Endothelial cell of umbilical vein (primary cell): ENCODE results near the gene NEK8. TPM values are rescaled to one million over a fixed set of nuclear protein-coding genes. Genes with fewer than 3 reads are reported as not detected.
A peak's percentile ranks its signal among the peaks of the same experiment; 100 is the strongest.

Experiments
- BruUV-seq: library from RNA; stranded (reverse); fragments of 400-500 nt; replicated peaks from 2 replicates; lab custom pipeline; 2021; lab: Mats Ljungman, UMichigan
- CTCF ChIA-PET: fragments of 300-600, 350-600 bp; sonication (Branson Sonifier 250); formaldehyde crosslinking; loops from one replicate; lab custom pipeline; 2021; ENCODE audit warnings: antibody characterized with exemption, inconsistent platforms; lab: Charles Lee
- POLR2A ChIA-PET: fragments of 300-600, 350-600 bp; sonication (Branson Sonifier 250); formaldehyde crosslinking; loops from one replicate; lab custom pipeline; 2021; ENCODE audit warnings: antibody characterized with exemption, inconsistent platforms; lab: Charles Lee
- DNase-seq: peaks from one replicate; pipeline ENCODE4 v3.0.0-alpha.2; 2011; ENCODE audit warnings: low read depth, low spot score
- FAIRE-seq: peaks from 2 replicates; lab custom pipeline; 2011; peaks lifted over from hg19 to GRCh38; lab: Jason Lieb, UNC
- H2AFZ ChIP-seq: 2 replicates; pipeline ENCODE4 v1.6.0; 2012; ENCODE audit warnings: low read depth, low read length, control low read depth, inconsistent platforms
- H3K27ac ChIP-seq: 2 replicates; pipeline ENCODE4 v1.5.1; 2011; ENCODE audit warnings: low read depth, mild to moderate bottlenecking, control low read depth, low read length, moderate library complexity; ENCODE audit not compliant: insufficient read depth
- H3K27me3 ChIP-seq, 2 experiments: 2 replicates each; pipeline versions ENCODE4 v1.6.0 to v1.6.1; 2011; ENCODE audit warnings: low read length in 2 of 2, mixed read lengths in 1 of 2; ENCODE audit not compliant: control insufficient read depth in 2 of 2, insufficient read depth in 2 of 2
- H3K36me3 ChIP-seq, 2 experiments: 2 replicates in 1 of 2; 3 replicates in 1 of 2; pipeline ENCODE4 v1.5.1; 2011; ENCODE audit warnings: low read length in 2 of 2, mild to moderate bottlenecking in 1 of 2, moderate library complexity in 1 of 2; ENCODE audit not compliant: control insufficient read depth in 2 of 2, insufficient read depth in 2 of 2; ENCODE audit errors: extremely low read depth in 1 of 2
- H3K4me1 ChIP-seq: 3 replicates; pipeline ENCODE4 v1.5.1; 2011; ENCODE audit warnings: mild to moderate bottlenecking, low read length; ENCODE audit not compliant: control insufficient read depth, insufficient read depth; ENCODE audit errors: extremely low read depth
- H3K4me2 ChIP-seq: 2 replicates; pipeline ENCODE4 v1.6.1; 2011; ENCODE audit warnings: low read length, control low read depth, mixed read lengths; ENCODE audit not compliant: insufficient read depth
- H3K4me3 ChIP-seq, 3 experiments: fragments of 200-600 bp in 1 of 3; sonication (generic), shearing (Covaris generic) in 1 of 3; replicated peaks in 1 of 3; 2 replicates each; pipeline ENCODE4 v1.5.1; 2011 to 2016; ENCODE audit warnings: control low read depth in 3 of 3, low read length in 3 of 3, mild to moderate bottlenecking in 2 of 3, inconsistent platforms in 1 of 3, low read depth in 1 of 3, moderate library complexity in 1 of 3; ENCODE audit not compliant: insufficient read depth in 1 of 3
- H3K79me2 ChIP-seq: 2 replicates; pipeline ENCODE4 v1.6.0; 2012; ENCODE audit warnings: low read length, inconsistent platforms; ENCODE audit not compliant: control insufficient read depth, insufficient read depth
- H3K9ac ChIP-seq: replicated peaks from 2 replicates; pipeline ENCODE3; 2011; ENCODE audit warnings: low read length, control low read depth; ENCODE audit not compliant: insufficient read depth; ENCODE audit errors: extremely low read depth
- H3K9me1 ChIP-seq: replicated peaks from 3 replicates; pipeline ENCODE4 v1.6.0; 2011; ENCODE audit warnings: mild to moderate bottlenecking, low read length; ENCODE audit not compliant: control insufficient read depth, insufficient read depth; ENCODE audit errors: extremely low read depth
- H3K9me3 ChIP-seq: replicated peaks from 2 replicates; pipeline ENCODE4 v1.5.1; 2012; ENCODE audit warnings: low read length, inconsistent platforms; ENCODE audit not compliant: control insufficient read depth, insufficient read depth
- H4K20me1 ChIP-seq: replicated peaks from 2 replicates; pipeline ENCODE3; 2011; ENCODE audit warnings: mild to moderate bottlenecking, low read length; ENCODE audit not compliant: control insufficient read depth, insufficient read depth; ENCODE audit errors: extremely low read depth
- CTCF ChIP-seq, 2 donors: IDR thresholded peaks; 1 replicate in 1 of 2; 2 replicates in 1 of 2; pipeline ENCODE4 v1.5.1; 2011; ENCODE audit warnings: low read length in 2 of 2, mild to moderate bottlenecking in 2 of 2, moderate library complexity in 2 of 2, control low read depth in 1 of 2, inconsistent platforms in 1 of 2, low read depth in 1 of 2; ENCODE audit not compliant: insufficient read depth in 1 of 2; ENCODE audit errors: extremely low read depth in 1 of 2
- EZH2 ChIP-seq: IDR thresholded peaks from 2 replicates; pipeline ENCODE4 v1.6.1; 2012; ENCODE audit warnings: borderline replicate concordance, low read depth, mild to moderate bottlenecking, moderate library complexity, low read length, inconsistent platforms; ENCODE audit not compliant: severe bottlenecking
- GATA2 ChIP-seq: IDR thresholded peaks from 2 replicates; pipeline ENCODE4 v1.7.0; 2011; ENCODE audit warnings: low read depth, mild to moderate bottlenecking, moderate library complexity, mixed read lengths, low read length; ENCODE audit not compliant: insufficient read length, insufficient read depth
- JUN ChIP-seq: IDR thresholded peaks from 2 replicates; pipeline ENCODE4 v1.6.1; 2011; ENCODE audit warnings: borderline replicate concordance, low read depth; ENCODE audit not compliant: insufficient read length, insufficient read depth
- POLR2AphosphoS5 ChIP-seq: IDR thresholded peaks from 2 replicates; pipeline ENCODE4 v1.6.1; 2012; ENCODE audit warnings: low read depth, mild to moderate bottlenecking, control low read depth, low read length, moderate library complexity; ENCODE audit not compliant: insufficient read depth
- dilution Hi-C: fragments of 300-500 bp; cut with MboI; formaldehyde crosslinking; loops from one replicate; pipeline ENCODE4 v1.15.0; 2019; ENCODE audit warnings: low sequenced_read_pairs; ENCODE audit not compliant: extremely low pct_ligation_motif_present
- intact Hi-C: fragments of 100-400 bp; cut with micrococcal nuclease; formaldehyde crosslinking; loops from one replicate; pipeline ENCODE4 v1.10.0; 2022
- polyA plus RNA-seq, 4 experiments: library from polyadenylated mRNA; depleted of rRNA in 3 of 4; stranded (reverse) in 3 of 4; unstranded in 1 of 4; fragments of >200 nt; gene quantifications; 2 replicates each; pipeline versions ENCODE4 v1.2.1 to v1.2.3, GENCODE V29; 2011 to 2012; ENCODE audit warnings: missing spikeins in 1 of 4
- total RNA-seq: library from RNA; stranded (reverse); gene quantifications from 2 replicates; pipeline ENCODE4 v1.2.3, GENCODE V29; 2021

NEK8 gene
- total and polyA plus RNA-seq, 2 donors (not counting 3 experiments of a cell fraction or from before 2014, with no cell fraction given), result 3.1 to 3.2 TPM

- no peak overlapping the region for H2AFZ ChIP-seq
- H3K4me1 ChIP-seq, result peaks cover 16% of the 10 kb centered on the region
- intact Hi-C loops (loop anchor here (1.0 kb wide), 4 partner anchors 48 to 152 kb away; partner anchors contain the start of genes DHRS13 and FAM222B), dilution Hi-C loops (no loop called here)
- H3K27ac ChIP-seq, result no peak overlapping the region
- ChIA-PET CTCF (interaction anchor here (0.6 to 6.4 kb wide), 64 partner anchors 10 to 360 kb away, joined by 3 to 130 read pairs (median 8); partner anchors contain the start of genes DHRS13, ERAL1, FAM222B and FLOT2), POLR2A (interaction anchor here (1.5 kb wide), 1 partner anchor 79 kb away, joined by 8 read pairs; the partner anchor contains the start of gene FAM222B)
- DNase-seq (peak; percentile 79), FAIRE-seq (peak; percentile 64)
- no peaks in the 10 kb centered on the region for H3K9me3 ChIP-seq
- peaks cover 7 to 19% of the 10 kb centered on the region in 2 experiments for H3K36me3 ChIP-seq
- no peak overlapping the region for H3K4me3 ChIP-seq
- TF ChIP-seq POLR2AphosphoS5, result no peak
- no peak for TF ChIP-seq GATA2
- TF ChIP-seq JUN, result no peak
- TF ChIP-seq CTCF (IDR thresholded peaks at IDR 0.05; ENCODE audit: extremely low read depth in 1 of 2, insufficient read depth in 1 of 2, low read depth in 1 of 2, low read length in 2 of 2), result peak; percentile 66 to 75
- no peak for TF ChIP-seq EZH2
- H3K9me1 ChIP-seq, result no peaks in the 10 kb centered on the region
- H3K4me2 ChIP-seq, result no peak overlapping the region
- H3K27me3 ChIP-seq, result no peaks in the 10 kb centered on the region
- H3K9ac ChIP-seq, result no peak overlapping the region
- H3K79me2 ChIP-seq, result peaks cover 10% of the 10 kb centered on the region
- no peaks in the 10 kb centered on the region for H4K20me1 ChIP-seq
- no TSS peak for BruUV-seq
Measured at GRCh38 chr17:28763804-28764266, 35.2 kb downstream of the NEK8 start.
